ENCODE measurements around the gene KCP.

Gene KCP

GRCh38 chr7:128831178-128831993 lies 79.1 kb downstream of the KCP start:
- H3K4me1 ChIP-seq (ENCODE audit: control insufficient read depth in 1 of 2, insufficient read depth in 2 of 2, low read length in 2 of 2), result peaks cover 0 to 16% of the 10 kb centered on the region in 2 donors
- H3K9me3 ChIP-seq (ENCODE audit: control insufficient read depth in 1 of 2, low read length in 2 of 2), result no peaks in the 10 kb centered on the region
- peak overlapping the region in 1 of 2 donors; percentile 48 for H3K4me3 ChIP-seq (ENCODE audit: low read depth in 1 of 2, low read length in 2 of 2)
- no peaks in the 10 kb centered on the region for H3K36me3 ChIP-seq (ENCODE audit: control insufficient read depth in 1 of 2, insufficient read depth in 2 of 2, low read length in 2 of 2)
- H3K9ac ChIP-seq (ENCODE audit: low read depth in 1 of 2, low read length in 2 of 2), result no peak overlapping the region
- peak overlapping the region; percentile 41 for H3K27ac ChIP-seq (ENCODE audit: low read depth, low read length)
- peaks cover 24 to 32% of the 10 kb centered on the region in 2 donors for H3K27me3 ChIP-seq (ENCODE audit: control insufficient read depth in 1 of 2, insufficient read depth in 2 of 2, low read length in 2 of 2)

GRCh38 chr7:128830231-128831177 lies 80.0 kb downstream of the KCP start, which contains the start of gene FLNC:
Gene FLNC (plus strand): TSS chr7:128830406. CDS start chr7:128830638, 232 bp downstream.
- Histone ChIP-seq H3K27ac (ENCODE audit: low read depth, low read length) (peak within 1 kb of the TSS; percentile 42), H3K4me3 (ENCODE audit: low read depth in 1 of 2, low read length in 2 of 2) (peak within 1 kb of the TSS; percentile 56 to 68), H3K4me1 (ENCODE audit: control insufficient read depth in 1 of 2, insufficient read depth in 2 of 2, low read length in 2 of 2) (peaks cover 0 to 16% of the 10 kb centered on the region in 2 donors), H3K9ac (ENCODE audit: low read depth in 1 of 2, low read length in 2 of 2) (no peak within 1 kb of the TSS), H3K36me3 (ENCODE audit: control insufficient read depth in 1 of 2, insufficient read depth in 2 of 2, low read length in 2 of 2) (no peaks in the 10 kb centered on the region), H3K9me3 (ENCODE audit: control insufficient read depth in 1 of 2, low read length in 2 of 2) (no peaks in the 10 kb centered on the region), H3K27me3 (ENCODE audit: control insufficient read depth in 1 of 2, insufficient read depth in 2 of 2, low read length in 2 of 2) (peaks cover 24 to 32% of the 10 kb centered on the region in 2 donors)

- H3K4me3 ChIP-seq (ENCODE audit: low read depth in 1 of 2, low read length in 2 of 2), result peak overlapping the region; percentile 40 to 50
- no peak overlapping the region for H3K27ac ChIP-seq (ENCODE audit: low read depth, low read length)
- no peaks in the 10 kb centered on the region for H3K36me3 ChIP-seq (ENCODE audit: control insufficient read depth in 1 of 2, insufficient read depth in 2 of 2, low read length in 2 of 2)
- H3K27me3 ChIP-seq (ENCODE audit: control insufficient read depth in 1 of 2, insufficient read depth in 2 of 2, low read length in 2 of 2), result peaks cover 24 to 32% of the 10 kb centered on the region in 2 donors
- peaks cover 0 to 16% of the 10 kb centered on the region in 2 donors for H3K4me1 ChIP-seq (ENCODE audit: control insufficient read depth in 1 of 2, insufficient read depth in 2 of 2, low read length in 2 of 2)
- no peak overlapping the region for H3K9ac ChIP-seq (ENCODE audit: low read depth in 1 of 2, low read length in 2 of 2)
- no peaks in the 10 kb centered on the region for H3K9me3 ChIP-seq (ENCODE audit: control insufficient read depth in 1 of 2, low read length in 2 of 2)
Observed at GRCh38 chr7:128829391-128830166, 80.9 kb downstream of the KCP start.

- H3K27me3 ChIP-seq (ENCODE audit: control insufficient read depth in 1 of 2, insufficient read depth in 2 of 2, low read length in 2 of 2), result peaks cover 24 to 31% of the 10 kb centered on the region in 2 donors
- H3K36me3 ChIP-seq (ENCODE audit: control insufficient read depth in 1 of 2, insufficient read depth in 2 of 2, low read length in 2 of 2), result no peaks in the 10 kb centered on the region
- no peak overlapping the region for H3K27ac ChIP-seq (ENCODE audit: low read depth, low read length)
- no peaks in the 10 kb centered on the region for H3K9me3 ChIP-seq (ENCODE audit: control insufficient read depth in 1 of 2, low read length in 2 of 2)
- H3K4me3 ChIP-seq (ENCODE audit: low read depth in 1 of 2, low read length in 2 of 2), result no peak overlapping the region
- no peak overlapping the region for H3K9ac ChIP-seq (ENCODE audit: low read depth in 1 of 2, low read length in 2 of 2)
- H3K4me1 ChIP-seq (ENCODE audit: control insufficient read depth in 1 of 2, insufficient read depth in 2 of 2, low read length in 2 of 2), result peaks cover 0 to 16% of the 10 kb centered on the region in 2 donors
Observed at GRCh38 chr7:128827971-128828711, 82.4 kb downstream of the KCP start.

GRCh38 chr7:128827248-128827958 lies 83.1 kb downstream of the KCP start:
- Histone ChIP-seq H3K4me3 (ENCODE audit: low read depth in 1 of 2, low read length in 2 of 2) (no peak overlapping the region), H3K36me3 (ENCODE audit: control insufficient read depth in 1 of 2, insufficient read depth in 2 of 2, low read length in 2 of 2) (no peaks in the 10 kb centered on the region), H3K27ac (ENCODE audit: low read depth, low read length) (no peak overlapping the region), H3K27me3 (ENCODE audit: control insufficient read depth in 1 of 2, insufficient read depth in 2 of 2, low read length in 2 of 2) (peaks cover 18 to 24% of the 10 kb centered on the region in 2 donors), H3K4me1 (ENCODE audit: control insufficient read depth in 1 of 2, insufficient read depth in 2 of 2, low read length in 2 of 2) (peaks cover 0 to 10% of the 10 kb centered on the region in 2 donors), H3K9me3 (ENCODE audit: control insufficient read depth in 1 of 2, low read length in 2 of 2) (no peaks in the 10 kb centered on the region), H3K9ac (ENCODE audit: low read depth in 1 of 2, low read length in 2 of 2) (no peak overlapping the region)

- H3K36me3 ChIP-seq (ENCODE audit: control insufficient read depth in 1 of 2, insufficient read depth in 2 of 2, low read length in 2 of 2), result no peaks in the 10 kb centered on the region
- H3K9me3 ChIP-seq (ENCODE audit: control insufficient read depth in 1 of 2, low read length in 2 of 2), result no peaks in the 10 kb centered on the region
- no peak overlapping the region for H3K27ac ChIP-seq (ENCODE audit: low read depth, low read length)
- no peak overlapping the region for H3K9ac ChIP-seq (ENCODE audit: low read depth in 1 of 2, low read length in 2 of 2)
- peaks cover 0 to 9% of the 10 kb centered on the region in 2 donors for H3K4me1 ChIP-seq (ENCODE audit: control insufficient read depth in 1 of 2, insufficient read depth in 2 of 2, low read length in 2 of 2)
- no peak overlapping the region for H3K4me3 ChIP-seq (ENCODE audit: low read depth in 1 of 2, low read length in 2 of 2)
- H3K27me3 ChIP-seq (ENCODE audit: control insufficient read depth in 1 of 2, insufficient read depth in 2 of 2, low read length in 2 of 2), result peaks cover 18 to 22% of the 10 kb centered on the region in 2 donors
Observed at GRCh38 chr7:128826916-128827247, 83.6 kb downstream of the KCP start.

Data from duodenal mucosa (tissue), 2 donors.